Right lobe of liver (tissue), 4 donors: Measurements from ENCODE around the gene LGALS7B.

ENCODE experiments used
- POLR2A ChIP-seq: fragments of 450-650 bp; IDR thresholded peaks from one replicate; pipeline ENCODE4 v1.6.1; 2017; ENCODE audit warnings: antibody characterized with exemption, mild to moderate bottlenecking
- TF ChIP-seq, protein P1 (sequence below), 4 donors: fragments of 200-600 bp in 3 of 4; fragments of 450-650 bp in 1 of 4; IDR thresholded peaks; one replicate each; pipeline versions ENCODE4 v1.5.1 to v1.8.0; 2016 to 2022; ENCODE audit warnings: antibody characterized with exemption in 4 of 4, mild to moderate bottlenecking in 2 of 4
- donor health status: DM: no; HTN: no; CAD: no.
- donor health status: DM: no; HTN: no; CAD: no.
- donor health status: DM: no; HTN: yes; CAD: no.

- TF ChIP-seq, protein P1, sequence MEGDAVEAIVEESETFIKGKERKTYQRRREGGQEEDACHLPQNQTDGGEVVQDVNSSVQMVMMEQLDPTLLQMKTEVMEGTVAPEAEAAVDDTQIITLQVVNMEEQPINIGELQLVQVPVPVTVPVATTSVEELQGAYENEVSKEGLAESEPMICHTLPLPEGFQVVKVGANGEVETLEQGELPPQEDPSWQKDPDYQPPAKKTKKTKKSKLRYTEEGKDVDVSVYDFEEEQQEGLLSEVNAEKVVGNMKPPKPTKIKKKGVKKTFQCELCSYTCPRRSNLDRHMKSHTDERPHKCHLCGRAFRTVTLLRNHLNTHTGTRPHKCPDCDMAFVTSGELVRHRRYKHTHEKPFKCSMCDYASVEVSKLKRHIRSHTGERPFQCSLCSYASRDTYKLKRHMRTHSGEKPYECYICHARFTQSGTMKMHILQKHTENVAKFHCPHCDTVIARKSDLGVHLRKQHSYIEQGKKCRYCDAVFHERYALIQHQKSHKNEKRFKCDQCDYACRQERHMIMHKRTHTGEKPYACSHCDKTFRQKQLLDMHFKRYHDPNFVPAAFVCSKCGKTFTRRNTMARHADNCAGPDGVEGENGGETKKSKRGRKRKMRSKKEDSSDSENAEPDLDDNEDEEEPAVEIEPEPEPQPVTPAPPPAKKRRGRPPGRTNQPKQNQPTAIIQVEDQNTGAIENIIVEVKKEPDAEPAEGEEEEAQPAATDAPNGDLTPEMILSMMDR (IDR thresholded peaks at IDR 0.05), result no peak
- TF ChIP-seq POLR2A, result no peak
Measured at GRCh38 chr19:38819231-38819920, 30.4 kb downstream of the LGALS7B start.
